Ishikawa (cell line): Measurements from ENCODE around the gene SATB1.

Experiments
- CEBPB ChIP-seq: IDR thresholded peaks from 2 replicates; pipeline ENCODE4 v1.6.1; 2012
- CREB1 ChIP-seq: IDR thresholded peaks from 2 replicates; pipeline ENCODE4 v1.6.1; 2012; ENCODE audit warnings: low read depth
- EGR1 ChIP-seq: IDR thresholded peaks from 2 replicates; pipeline ENCODE4 v1.6.1; 2012
- EP300 ChIP-seq: IDR thresholded peaks from 2 replicates; pipeline ENCODE4 v1.6.1; 2012; ENCODE audit warnings: borderline replicate concordance
- MAX ChIP-seq: IDR thresholded peaks from 2 replicates; pipeline ENCODE4 v1.6.1; 2012
- NFIC ChIP-seq: IDR thresholded peaks from 2 replicates; pipeline ENCODE4 v1.6.1; 2012
- RAD21 ChIP-seq: IDR thresholded peaks from 2 replicates; pipeline ENCODE4 v1.6.1; 2012; ENCODE audit warnings: low read depth
- REST ChIP-seq: IDR thresholded peaks from 2 replicates; pipeline ENCODE4 v1.6.1; 2012; ENCODE audit warnings: low read depth, mild to moderate bottlenecking
- TAF1 ChIP-seq: IDR thresholded peaks from 2 replicates; pipeline ENCODE4 v1.6.1; 2012; ENCODE audit warnings: low read depth, mild to moderate bottlenecking
- TEAD4 ChIP-seq: IDR thresholded peaks from 2 replicates; pipeline ENCODE4 v1.6.1; 2012
- USF1 ChIP-seq: IDR thresholded peaks from 2 replicates; pipeline ENCODE4 v1.6.1; 2012
- YY1 ChIP-seq: IDR thresholded peaks from 2 replicates; pipeline ENCODE4 v1.6.1; 2012; ENCODE audit warnings: low read depth
- ZBTB7A ChIP-seq: IDR thresholded peaks from 2 replicates; pipeline ENCODE4 v1.6.1; 2012; ENCODE audit warnings: low read depth

- TF ChIP-seq CEBPB: no peak
- TF ChIP-seq USF1: no peak
- no peak for TF ChIP-seq CREB1
- no peak for TF ChIP-seq NFIC
- TF ChIP-seq MAX: no peak
- no peak for TF ChIP-seq YY1
- TF ChIP-seq TEAD4: no peak
- TF ChIP-seq EGR1: no peak
- no peak for TF ChIP-seq EP300
- TF ChIP-seq ZBTB7A: no peak
- no peak for TF ChIP-seq REST
- no peak for TF ChIP-seq TAF1
- TF ChIP-seq RAD21: no peak
These were observed 17.9 kb upstream of the SATB1 start for GRCh38 chr3:18442756-18443664.
